DMS153 treated with DMSO at 0.1 percent for 48 hours (cell line): ENCODE results near the gene ITFG1.
"Not testable (repeated sequence)": the region's sequence is repeated elsewhere in the genome, so short reads cannot be mapped to it uniquely, and the experiment has no call there.

Source experiments
- DNase-seq: peaks from one replicate; lab custom pipeline; 2025; ENCODE audit not compliant: unreplicated experiment; lab: John Stamatoyannopoulos, UW

ITFG1 gene

DNA sequence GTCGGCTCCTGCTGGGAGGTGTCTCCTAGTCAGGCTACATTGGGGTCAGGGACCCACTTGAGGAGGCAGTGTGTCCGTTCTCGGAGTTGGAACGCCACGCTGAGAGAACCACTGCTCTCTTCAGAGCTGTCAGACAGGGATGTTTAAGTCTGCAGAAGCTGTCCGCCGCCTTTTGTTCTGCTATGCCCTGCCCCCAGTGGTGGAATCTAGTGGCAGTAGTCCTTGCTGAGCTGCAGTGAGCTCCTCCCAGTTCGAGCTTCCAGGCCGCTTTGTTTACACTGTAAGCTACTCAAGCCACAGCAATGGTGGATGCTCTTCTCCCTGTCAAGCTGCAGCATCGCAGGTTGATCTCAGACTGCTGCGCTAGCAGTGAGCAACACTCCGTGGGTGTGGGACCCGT is 36.0 kb downstream of the ITFG1 start:
- DNase-seq, result no peak

DNA sequence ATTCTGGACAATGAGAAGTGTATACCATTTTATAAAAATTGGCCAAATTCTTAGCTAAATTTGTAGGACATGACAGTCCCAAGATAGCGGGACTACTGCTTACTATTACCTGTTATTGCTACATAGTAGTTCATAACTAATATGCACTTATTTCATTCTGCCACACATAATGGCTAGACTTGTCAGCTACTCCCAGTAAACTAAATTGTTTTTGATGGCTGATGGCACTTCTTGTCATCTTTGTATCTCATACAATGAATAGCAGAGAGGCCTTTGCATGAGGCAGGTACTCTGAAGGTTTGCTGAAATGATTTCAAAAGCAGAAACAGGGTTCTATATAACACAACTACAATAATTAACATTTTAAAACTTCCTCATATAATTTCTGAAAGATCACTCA is 44.0 kb downstream of the ITFG1 start:
- DNase-seq, result no peak

DNA sequence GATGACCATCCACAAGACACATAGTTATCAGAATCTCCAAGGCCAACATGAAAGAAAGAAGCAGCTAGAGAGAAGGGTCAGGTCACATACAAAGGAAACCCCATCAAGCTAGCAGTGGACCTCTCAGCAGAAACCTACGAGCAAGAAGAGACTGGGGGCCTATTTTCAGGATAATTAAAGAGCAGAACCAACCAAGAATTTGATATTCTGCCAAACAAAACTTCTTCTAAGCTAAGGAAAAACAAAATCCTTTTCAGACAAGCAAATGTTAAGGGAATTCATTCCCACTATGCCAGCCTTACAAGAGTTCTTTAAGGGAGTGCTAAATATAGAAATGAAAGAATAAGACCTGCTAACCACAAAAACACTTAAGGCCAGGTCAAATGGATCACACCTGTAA is 47.8 kb downstream of the ITFG1 start:
- DNase-seq, result no peak

DNA sequence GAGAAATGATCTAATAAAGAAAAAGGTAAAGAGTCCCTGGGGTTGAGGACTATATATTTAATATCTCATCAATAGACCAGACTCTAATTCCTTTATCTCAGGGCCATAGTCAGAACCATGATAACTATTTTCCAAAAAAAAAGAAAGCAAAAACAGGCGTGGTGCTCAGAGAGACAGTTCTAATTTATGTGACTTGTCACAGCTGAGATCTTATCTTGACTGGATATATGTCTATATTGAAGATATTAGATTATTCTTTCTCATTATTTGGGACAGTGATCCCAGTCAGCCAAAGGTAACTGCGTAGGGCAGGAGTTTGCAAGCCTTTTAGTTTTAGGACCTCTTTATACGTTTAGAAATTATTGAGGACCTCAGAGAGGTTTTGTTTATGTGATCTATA is 52.4 kb downstream of the ITFG1 start:
- DNase-seq, result no peak

DNA sequence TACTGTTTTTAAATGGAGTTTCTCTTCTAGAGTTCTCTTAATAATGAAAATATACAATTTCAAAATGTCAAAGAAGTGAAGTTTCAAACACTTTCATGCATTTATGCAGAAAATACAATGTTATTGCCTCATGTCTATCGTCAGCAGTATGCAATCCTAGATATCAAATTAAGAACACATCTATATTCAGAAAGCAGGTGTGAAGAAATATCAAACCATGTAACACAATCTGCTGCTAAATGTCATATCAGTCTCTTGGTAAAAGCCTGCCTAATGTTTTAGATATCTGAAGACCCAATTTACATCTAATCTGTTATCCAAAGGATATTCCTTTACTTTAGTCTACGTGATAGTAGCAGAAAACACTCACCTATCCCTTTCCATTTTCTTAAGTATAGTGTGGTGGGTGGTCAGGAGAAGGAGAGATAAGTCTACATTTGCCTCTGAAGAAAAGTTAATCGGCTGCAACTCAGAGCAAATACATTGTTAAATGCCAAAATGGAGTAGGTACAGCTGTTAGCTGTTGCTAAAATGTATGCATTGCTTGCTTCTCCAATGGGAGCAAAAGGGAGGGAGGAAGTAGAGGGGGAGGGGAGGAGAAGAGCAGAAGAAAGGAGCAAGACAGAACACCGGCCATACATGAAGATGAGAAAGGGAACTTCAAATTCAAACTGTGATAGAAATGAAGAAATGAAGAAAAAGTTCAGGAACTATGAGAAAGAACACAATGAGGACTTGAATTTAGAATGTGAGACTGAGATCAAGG is 64.9 kb downstream of the ITFG1 start:
- no peak for DNase-seq

DNA sequence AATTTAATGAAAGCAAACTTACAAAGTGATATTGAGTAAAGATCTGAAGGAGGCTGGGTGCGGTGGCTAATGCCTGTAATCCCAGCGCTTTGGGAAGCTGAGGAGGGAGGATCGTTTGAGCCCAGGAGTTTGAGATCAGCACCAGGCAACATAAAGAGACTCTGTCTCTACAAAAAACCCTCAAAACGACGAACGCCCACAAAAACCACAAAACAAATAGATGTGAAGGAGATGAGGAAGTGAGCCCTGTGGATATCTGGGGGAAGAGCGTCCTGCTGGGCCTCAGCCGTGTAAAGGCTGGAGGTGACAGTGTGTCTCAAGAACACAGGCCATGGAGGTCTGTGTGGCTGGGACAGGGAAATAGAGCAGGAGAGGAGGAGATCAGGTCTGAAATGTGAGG is 68.8 kb downstream of the ITFG1 start:
- no peak for DNase-seq

DNA sequence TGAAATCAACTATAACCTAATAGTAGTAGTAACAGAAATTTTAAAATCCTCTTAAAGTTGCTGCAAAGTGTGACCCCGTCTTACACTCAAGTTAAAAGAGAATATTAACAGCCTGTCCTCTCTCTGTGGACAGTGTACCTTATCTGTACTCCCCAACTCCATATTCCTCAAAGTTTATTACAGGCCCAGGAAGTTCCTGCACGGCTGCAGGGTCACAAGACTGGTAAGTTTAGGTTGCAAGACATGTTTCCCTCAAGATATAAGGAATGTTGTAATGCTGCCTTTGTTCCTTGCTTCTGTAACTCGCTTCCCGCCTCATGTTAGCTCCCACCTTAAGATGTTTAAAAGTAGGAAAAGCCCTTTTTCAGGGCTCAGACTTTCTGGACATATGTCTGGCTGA is 72.2 kb downstream of the ITFG1 start:
- no peak for DNase-seq

DNA sequence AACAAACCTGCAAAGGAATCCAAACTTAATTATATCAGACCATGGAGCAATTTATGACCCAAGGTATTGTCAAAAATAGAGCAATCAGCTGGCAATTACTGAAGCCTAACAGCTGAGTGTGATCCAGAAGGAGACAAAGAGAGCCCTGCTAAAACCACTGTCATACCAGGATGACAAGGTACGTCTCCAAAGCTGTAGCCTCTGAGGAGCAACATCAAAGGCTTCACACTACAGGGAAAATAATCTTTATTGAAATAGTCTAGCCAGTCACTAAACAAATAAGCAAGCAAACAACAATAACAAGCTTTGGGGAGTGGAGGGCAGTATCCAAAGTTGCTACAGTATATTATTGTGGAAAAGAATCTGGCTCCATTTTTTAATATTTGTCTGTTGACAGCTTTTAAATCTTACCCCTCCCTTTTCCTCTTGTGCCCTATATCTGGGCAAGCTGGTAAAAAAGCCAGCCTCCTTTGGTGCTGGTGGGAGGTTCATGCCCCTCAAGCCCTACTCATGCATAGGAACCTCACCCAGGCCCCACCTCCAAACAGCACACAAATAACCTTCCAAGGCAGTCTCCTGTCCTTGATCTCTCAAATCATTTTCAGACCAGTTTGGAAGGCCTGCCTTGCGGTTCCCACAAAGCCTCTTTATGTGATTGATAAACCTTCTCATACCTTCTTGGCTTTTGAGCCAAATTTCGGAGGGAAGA is 73.7 kb downstream of the ITFG1 start:
- DNase-seq, result no peak

DNA sequence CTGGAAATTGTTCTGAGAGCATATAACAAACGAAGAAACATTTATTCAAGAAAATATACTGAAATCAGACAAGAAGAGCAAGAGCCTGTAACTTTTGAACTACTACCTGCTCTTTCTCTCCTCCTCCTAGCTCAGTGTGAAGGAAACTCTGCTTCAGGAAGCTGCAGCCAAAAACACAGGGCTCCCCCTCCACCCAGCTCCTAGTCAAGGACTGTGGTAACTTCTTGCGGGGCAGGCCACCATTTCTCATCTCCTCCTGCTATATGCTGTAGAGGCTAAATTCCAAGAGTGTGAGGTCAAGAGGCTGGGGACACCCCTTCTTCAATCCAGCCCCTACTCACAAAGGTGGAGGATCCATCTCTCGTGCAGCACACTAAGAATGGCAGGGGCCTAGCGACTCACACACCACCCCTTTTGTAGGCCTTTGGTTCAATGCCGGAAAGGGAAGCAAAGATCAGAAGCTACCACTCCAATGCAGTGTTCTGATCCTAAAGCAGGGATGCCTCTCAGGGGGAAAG is 74.6 kb downstream of the ITFG1 start:
- DNase-seq, result no peak

DNA sequence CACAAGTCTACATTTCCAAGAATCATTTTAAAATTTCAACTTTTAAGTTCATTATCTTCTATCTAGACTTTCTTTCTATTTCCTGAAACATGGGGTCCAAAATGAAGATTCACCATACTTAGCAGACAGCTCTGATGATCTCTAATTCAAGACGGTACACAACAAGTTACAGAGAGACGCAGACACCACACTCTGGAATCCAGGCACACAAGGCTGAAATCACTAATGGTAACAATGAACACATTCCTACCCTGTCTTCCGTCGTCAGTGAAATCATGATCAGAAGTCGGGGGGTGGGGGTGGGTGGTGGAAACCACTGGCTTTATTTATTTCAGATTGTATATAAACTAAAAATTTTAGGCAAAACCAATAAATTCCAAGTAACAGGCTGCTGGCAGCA is 78.5 kb downstream of the ITFG1 start:
- DNase-seq, result no peak

DNA sequence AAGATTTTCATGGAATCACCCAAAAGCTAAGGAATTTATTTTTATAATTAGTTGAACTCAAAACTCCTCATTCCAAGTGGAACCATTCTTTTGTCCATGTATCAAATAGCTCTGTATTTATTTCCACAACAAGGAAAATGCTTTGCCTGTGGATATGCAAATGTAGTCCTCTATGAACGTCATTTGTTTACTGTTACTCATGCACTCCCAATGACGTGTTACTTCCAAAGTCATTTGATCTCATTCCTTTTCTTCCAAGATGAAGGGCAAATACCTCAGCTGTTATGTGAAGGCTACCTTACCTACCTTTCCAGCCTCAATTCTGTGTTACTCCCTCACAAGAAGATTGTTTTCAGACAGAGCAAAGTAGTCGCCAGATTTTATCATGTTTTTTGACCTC is 83.7 kb downstream of the ITFG1 start:
- no peak for DNase-seq

DNA sequence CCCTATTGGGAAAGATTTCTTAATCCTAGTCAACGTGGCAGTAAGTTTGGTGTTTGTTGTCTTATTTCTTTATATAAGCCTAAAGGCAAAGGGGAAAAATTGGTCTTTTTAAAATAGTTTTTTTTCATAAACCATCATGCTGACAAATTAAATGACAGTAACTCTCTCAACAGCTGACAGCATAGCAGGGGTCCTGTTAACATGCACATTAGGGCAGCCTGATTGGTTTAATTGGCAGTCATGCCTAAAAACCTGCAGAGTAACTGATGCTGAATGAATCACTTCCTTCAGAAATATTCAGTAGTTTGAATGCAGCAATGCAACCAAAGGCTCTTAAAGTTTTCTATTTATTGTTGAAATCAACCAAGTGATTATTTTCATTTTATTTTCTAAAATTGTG is 85.4 kb downstream of the ITFG1 start:
- DNase-seq, result no peak

DNA sequence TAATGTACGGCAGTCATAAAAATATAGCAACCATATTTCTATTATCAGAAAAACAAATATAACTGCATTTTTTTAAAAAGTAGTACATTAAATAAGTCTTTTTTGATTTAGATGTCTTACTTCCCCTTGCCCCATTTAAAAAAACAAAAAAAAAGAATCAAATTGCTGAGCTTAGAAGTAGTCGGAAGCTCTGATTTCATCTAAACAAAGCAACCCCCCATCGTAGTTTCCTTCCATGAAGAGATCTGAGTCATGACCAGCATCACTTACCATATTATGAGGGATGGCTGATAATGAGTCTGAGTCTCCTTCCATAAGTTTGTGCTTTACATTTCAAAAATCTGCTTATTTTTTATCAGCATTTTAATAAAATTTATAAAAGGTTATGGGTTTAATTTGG is 86.2 kb downstream of the ITFG1 start:
- no peak for DNase-seq

DNA sequence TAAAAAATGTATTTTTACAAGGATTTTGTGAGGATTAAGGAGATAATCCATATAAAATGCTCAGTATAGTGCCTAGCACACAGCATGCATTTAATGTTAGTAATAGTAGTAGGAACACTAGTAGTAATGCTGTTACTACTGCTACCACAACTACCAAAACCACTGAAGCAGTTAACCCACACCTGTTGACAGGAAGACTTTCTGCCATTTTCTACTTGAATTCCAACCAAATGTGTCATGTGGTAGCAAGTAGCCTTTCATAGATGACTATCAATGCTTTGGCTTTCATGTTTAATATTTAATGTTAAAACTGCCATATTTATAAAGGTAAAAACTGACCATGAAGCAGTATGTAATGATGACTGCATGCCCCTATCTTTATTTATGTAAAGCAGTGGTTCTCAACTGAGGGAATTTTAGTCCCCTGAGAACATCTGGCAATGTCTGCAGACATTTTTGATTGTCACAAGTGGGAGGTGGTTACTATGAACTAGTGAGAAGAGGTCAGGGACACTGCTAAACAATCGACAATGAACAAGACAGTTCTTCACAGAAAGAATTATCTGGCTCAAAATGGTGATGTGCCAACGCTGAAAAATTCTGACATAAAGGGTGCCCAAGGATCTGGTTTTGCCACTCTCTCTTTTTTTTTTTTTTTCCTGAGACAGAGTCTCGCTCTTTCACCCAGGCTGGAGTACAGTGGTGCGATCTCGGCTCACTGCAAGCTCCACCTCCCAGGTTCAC is 89.4 kb downstream of the ITFG1 start:
- DNase-seq, result no peak

DNA sequence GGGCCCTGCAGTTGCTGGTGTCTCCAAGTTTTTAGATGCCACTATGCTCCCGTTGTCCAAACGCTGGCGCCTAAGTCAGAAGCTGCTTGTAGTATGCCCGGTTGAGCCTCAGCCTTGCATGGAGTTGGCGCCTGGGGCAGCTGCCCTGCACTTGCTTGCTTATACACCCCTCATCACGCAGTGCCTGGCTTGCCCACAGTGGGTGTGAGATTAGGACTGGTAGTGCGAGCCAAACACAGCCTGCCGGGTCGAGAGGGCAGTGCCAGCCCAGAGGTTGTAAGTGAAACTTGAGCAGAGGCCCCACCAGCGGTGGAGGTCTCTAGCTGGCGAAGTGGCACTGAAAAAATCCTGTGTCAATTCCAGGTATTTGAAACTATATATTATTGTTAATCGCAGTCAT is 90.3 kb downstream of the ITFG1 start:
- no peak for DNase-seq

DNA sequence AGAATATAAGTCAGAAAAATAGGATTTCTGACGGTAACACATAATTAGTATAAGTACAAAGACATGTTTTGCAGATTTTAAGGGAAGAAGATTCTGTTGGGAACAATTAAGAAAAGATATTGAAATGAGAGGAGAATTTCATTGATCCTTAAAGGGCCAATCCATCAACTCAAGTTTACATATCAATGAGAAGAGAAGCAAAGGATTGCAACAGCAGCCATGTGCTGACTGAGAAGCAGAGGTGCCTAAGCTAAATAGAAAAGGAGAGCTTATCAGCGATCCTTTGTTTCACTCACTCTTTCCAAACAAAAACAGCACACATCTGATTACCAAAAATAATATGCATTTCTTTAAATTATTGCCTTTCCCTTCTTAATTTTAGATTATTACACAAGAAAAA is 94.6 kb downstream of the ITFG1 start:
- no peak for DNase-seq

DNA sequence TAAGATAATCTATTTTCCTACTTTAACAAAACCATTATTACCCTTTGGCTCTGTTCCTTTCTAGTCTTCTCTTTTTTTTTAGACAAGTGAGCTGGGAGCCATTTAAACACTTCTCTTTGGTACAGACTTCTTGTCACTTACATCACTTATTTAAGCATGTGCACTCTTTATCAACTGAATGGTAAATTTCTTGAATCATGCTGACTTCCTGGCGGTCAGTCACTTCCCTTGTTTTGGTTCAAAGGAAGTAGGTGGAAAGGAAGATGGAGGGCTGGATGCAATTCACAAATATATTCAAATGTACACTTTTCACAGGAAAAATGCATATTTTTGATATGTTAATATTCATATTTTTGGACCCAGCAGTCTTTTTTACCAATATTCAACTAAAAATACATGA is 97.1 kb downstream of the ITFG1 start:
- no peak for DNase-seq

DNA sequence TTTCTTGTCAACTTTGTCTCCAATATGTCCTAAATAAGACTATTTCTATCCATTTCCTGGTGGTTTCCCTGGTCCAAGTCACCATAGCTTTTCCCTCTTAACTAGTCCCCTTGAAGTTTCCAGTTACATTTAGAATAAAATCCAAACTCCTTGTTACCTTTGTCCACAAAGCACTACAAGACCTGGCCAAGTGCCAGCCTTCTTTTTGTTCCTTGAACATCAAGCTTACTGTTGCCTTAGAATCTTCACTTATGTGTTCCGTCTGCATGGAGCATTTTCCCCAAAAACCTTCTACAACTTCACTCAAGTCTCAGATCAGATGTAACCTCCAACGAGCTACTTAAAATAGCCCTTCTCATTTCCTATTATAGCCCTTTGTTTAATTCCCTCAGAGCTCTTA is 101.4 kb downstream of the ITFG1 start:
- no peak for DNase-seq

DNA sequence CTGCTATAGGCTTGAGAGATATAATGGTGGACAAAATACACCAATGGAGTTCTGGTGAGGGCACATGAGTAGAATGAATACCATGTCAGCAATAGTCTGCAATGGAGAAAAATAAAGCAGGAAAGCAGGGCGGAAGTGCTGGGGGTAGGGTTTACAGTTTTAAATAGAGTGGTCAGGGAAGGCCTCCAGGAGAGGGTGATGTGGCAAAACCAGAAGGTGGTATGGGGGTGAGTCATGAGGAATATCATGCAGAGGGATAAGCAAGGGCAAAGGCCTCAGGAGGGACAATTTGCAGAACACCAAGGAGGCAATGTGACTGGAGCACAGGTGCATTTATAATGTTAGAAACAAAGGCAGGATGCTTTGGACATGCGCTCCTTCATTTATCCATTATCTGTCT is 102.0 kb downstream of the ITFG1 start:
- no peak for DNase-seq

DNA sequence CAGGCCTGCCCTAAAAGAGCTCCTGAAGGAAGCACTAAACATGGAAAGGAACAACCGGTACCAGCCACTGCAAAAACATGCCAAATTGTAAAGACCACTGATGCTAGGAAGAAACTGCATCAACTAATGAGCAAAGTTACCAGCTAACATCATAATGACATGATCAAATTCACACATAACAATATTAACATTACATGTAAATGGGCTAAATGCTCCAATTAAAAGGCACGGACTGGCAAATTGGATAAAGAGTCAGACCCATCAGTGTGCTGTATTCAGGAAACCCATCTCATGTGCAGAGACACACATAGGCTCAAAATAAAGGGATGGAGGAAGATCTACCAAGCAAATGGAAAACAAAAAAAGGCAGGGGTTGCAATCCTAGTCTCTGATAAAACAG is 111.8 kb downstream of the ITFG1 start:
- DNase-seq, result not testable (repeated sequence)

DNA sequence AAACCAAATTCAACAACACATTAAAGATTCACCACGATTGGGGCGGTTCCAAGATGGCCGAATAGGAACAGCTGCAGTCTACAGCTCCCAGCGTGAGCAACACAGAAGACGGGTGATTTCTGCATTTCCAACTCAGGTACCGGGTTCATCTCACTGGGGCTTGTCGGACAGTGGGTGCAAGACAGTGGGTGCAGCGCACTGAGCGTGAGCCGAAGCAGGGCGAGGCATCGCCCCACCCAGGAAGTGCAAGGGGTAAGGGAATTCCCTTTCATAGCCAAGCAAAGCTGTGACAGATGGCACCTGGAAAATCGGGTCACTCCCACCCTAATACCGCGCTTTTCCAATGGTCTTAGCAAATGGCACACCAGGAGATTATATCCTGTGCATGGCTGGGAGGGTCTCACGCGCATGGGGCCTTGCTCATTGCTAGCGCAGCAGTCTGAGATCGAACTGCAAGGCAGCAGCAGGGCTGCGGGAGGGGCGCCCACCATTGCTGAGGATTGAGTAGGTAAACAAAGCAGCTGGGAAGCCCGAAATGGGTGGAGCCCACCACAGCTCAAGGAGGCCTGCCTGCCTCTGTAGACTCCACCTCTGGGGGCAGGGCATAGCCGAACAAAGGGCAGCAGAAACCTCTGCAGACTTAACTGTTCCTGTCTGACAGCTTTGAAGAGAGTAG is 113.7 kb downstream of the ITFG1 start:
- DNase-seq, result not testable (repeated sequence)
